Measurements from ENCODE around the gene SLC48A1.

SLC48A1 gene

DNA sequence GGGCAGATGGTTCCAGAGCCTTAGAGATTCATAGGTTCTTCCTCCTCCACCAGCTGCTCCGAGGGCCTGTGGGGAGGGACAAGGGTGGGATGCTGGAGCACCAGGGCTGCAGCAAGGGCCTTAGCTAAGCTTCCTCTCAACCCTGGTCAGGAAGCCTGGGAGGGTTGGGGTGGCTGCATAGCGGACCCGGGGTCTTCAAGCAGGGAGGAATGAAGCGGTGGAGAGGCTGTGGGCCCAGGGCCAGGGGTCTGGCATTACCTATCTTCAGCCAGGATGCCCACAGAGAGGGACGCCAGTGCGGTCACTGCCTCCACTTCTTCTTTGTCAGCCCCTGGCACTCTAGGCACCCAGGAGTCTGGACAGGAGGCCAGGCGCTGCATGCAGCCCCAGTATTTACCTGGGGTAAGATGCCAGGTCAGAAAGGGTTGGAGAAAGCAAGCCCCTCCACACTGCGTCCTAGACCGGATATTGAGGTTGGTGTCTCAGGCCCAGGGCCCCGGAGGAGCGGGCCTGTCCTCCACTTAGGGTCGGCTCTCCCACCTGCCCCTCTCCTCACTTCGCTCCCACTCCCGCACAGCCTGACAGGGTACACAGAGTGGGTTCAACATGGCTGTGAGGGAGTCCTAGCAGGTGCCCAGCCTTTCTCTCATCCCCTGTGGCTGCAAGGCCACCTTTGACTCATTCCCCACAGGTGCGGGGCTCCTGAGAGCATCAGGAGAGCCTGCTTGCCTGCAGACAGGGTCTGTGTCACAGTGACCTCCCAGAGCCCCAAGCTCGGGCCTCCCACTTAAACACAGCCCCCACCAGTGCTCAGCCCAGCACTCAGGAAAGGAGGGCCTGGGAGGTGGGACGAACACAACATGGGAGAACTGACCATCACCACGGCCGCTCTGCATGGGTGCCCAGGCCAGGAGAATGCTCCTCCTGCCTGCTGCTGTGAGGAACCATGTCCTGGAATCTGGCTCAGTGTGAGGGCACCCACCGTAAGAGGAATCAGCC lies 11.1 kb downstream of the SLC48A1 start:
- CTCF ChIA-PET = interaction anchor here (1.0 to 39.4 kb wide), 8 partner anchors 17 to 68 kb away, joined by 3 to 1419 read pairs (median 29); partner anchors contain the start of gene ENDOU
- no peak for DNase-seq (ENCODE audit: low read depth, low spot score)
- TF ChIP-seq, protein P1, sequence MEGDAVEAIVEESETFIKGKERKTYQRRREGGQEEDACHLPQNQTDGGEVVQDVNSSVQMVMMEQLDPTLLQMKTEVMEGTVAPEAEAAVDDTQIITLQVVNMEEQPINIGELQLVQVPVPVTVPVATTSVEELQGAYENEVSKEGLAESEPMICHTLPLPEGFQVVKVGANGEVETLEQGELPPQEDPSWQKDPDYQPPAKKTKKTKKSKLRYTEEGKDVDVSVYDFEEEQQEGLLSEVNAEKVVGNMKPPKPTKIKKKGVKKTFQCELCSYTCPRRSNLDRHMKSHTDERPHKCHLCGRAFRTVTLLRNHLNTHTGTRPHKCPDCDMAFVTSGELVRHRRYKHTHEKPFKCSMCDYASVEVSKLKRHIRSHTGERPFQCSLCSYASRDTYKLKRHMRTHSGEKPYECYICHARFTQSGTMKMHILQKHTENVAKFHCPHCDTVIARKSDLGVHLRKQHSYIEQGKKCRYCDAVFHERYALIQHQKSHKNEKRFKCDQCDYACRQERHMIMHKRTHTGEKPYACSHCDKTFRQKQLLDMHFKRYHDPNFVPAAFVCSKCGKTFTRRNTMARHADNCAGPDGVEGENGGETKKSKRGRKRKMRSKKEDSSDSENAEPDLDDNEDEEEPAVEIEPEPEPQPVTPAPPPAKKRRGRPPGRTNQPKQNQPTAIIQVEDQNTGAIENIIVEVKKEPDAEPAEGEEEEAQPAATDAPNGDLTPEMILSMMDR (IDR thresholded peaks at IDR 0.05; ENCODE audit: insufficient read depth, low read length, missing control alignments) = no peak
- POLR2A ChIA-PET = no interaction called here
- no peak overlapping the region for H3K4me3 ChIP-seq (ENCODE audit: low read depth, low read length)

DNA sequence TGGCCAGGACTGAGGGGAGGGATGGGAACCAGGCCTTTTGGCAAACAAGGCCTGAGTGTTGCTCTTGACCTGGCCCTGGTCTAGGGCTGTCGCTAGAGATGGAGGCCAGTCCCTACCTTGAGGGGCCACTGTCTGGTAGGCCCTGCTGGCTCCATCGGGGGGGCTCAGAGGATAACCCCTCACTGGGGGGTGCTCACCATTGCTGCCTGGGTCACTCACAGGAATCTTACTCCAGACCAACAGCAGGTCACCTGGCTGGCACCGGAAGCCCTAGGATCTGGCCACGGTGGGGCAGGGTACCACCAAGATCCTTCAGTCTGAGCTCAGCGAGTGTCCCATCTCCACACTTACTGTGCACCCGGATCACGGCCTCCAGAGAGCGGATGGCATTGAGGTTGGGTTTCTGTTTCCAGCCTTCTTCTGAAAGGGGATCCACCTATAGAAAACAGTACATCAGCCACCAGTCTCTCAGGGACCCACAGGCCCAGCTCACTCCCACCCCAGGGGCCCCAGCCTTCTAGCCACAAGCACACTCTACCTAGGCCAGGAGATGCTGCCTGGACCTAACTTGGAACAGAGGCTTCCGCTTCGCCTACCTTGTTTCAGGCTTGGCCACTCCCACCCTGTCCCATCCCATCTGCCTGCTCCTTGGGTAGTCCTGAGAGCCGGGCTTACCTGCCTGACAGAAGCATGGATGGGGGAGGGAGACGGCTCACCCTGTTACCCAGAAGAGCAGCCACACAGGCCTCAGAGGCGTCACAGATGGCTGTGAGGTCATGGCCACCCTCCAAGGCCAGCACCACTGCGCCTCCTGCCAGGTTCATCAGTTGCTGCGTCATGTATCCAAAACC lies 12.2 kb downstream of the SLC48A1 start:
- H3K4me3 ChIP-seq (ENCODE audit: low read depth, low read length) = no peak overlapping the region
- CTCF ChIA-PET = interaction anchor here (0.9 to 39.4 kb wide), 7 partner anchors 16 to 69 kb away, joined by 3 to 751 read pairs (median 4); no protein-coding TSS in a partner anchor
- no peak for DNase-seq (ENCODE audit: low read depth, low spot score)
- TF ChIP-seq, protein P1 (IDR thresholded peaks at IDR 0.05; ENCODE audit: insufficient read depth, low read length, missing control alignments) = no peak
- POLR2A ChIA-PET = no interaction called here

DNA sequence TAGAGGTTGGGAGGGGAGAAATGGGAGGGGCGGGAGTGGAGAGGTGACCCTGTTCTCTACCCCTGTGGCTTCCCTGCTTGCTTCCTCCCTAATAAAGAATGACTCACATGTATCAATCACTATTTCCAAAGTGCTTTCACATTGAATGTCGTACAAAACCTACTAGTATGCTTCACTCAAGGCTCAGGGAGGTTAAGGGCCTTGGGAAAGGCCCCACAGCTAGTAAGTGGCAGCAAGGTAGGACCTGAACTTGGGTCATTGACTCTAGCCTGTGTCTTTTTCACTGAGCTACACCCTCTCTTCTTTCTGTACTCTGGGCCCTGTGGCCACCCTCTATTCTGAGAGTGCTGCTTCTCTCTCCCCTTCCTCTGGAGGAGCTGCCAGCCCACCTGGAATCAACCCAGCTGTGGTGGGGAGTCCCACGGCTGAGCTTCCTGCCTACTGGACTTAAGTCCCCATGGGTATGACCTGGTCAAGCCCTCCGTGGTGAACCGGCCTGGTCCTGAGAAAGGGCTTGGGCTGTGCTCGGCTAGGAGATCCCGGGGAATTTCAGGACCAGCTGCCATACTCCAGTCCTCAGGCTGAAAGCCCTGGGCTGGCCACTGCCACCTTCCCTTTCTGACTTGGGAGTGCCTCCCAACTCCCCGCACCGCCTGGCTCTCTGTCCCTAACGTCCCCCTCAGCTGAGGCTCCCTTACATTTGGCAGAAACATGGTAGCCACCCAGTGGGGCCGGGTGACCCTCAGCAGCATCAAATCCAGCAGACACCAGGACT lies 13.0 kb downstream of the SLC48A1 start:
- ChIA-PET CTCF (interaction anchor here (0.9 to 39.4 kb wide), 5 partner anchors 12 to 70 kb away, joined by 3 to 751 read pairs (median 53); partner anchors contain the start of gene SLC48A1), POLR2A (no interaction called here)
- no peak for DNase-seq (ENCODE audit: low read depth, low spot score)
- no peak overlapping the region for H3K4me3 ChIP-seq (ENCODE audit: low read depth, low read length)
- TF ChIP-seq, protein P1 (IDR thresholded peaks at IDR 0.05; ENCODE audit: insufficient read depth, low read length, missing control alignments) = no peak

DNA sequence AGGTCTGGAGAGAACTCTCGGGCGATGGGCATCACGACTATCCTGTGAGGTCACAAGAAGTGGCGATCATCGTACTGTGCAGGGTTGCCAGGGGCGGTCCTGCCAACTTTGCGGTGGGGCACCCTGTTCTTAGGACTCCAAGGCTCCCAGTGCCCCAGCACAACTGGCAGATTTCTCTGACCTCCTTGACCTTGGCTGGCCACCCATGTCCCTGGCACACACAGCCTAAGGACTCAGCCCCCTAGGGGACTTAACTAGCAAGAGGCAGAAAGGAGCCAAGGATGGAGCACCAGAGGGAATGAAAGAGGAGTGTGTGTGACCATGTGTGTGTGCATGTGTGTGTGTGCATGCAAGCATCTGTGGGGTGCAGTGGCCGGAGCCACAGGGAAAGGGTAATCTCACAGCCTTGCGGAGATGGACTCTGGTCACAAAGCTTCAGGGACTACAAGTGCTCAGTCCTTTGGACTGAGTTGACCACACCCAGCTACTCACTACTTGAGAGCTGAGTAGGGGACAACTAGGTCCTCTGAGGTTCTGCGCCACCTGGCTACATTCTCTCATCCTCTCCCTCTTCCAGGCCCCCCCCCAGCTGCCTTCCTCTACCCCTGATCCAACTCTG lies 13.7 kb downstream of the SLC48A1 start:
- H3K4me3 ChIP-seq (ENCODE audit: low read depth, low read length) = no peak overlapping the region
- TF ChIP-seq, protein P1 (IDR thresholded peaks at IDR 0.05; ENCODE audit: insufficient read depth, low read length, missing control alignments) = no peak
- POLR2A ChIA-PET = interaction anchor here (0.6 kb wide), 1 partner anchor 195 kb away, joined by 3 read pairs; no protein-coding TSS in a partner anchor
- CTCF ChIA-PET = interaction anchor here (0.9 to 39.4 kb wide), 5 partner anchors 12 to 71 kb away, joined by 3 to 751 read pairs (median 53); partner anchors contain the start of gene SLC48A1
- no peak for DNase-seq (ENCODE audit: low read depth, low spot score)

DNA sequence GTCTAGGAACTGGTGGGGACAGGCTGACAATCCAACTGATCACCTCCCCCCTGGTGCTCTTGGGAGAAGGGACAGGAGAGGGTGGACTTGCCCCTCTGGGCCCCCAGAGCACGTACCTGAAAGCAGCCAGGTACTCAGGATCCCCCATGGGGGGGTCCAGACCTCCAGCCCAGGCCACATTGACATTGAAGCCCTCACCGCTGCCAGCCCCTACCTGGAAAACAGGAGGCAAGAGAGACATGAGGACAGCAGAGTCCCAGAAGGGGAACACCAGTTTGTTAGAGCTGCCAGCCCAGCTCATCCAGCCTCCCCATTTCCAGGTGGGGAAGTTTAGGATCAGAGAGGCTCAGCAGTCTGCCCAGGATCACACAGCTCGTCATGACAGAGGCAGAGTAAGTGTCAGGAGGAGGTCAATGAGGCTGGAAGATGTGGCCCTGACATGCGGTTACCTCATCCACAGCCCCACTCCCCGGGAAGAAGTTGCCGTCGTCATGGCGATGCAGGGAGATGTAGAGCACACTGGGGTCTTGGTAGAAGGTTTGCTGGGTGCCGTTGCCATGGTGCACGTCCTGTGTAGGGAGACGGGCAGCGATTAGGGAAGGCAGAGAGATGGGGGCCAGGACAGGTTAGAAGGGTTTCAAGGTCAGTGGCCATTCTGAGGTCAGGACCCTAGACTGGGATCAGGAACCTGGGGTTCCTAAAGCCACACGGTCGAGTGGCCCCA lies 14.7 kb downstream of the SLC48A1 start:
- CTCF ChIA-PET = interaction anchor here (0.9 to 39.4 kb wide), 5 partner anchors 13 to 71 kb away, joined by 3 to 751 read pairs (median 53); partner anchors contain the start of gene SLC48A1
- TF ChIP-seq, protein P1 (IDR thresholded peaks at IDR 0.05; ENCODE audit: insufficient read depth, low read length, missing control alignments) = no peak
- POLR2A ChIA-PET = interaction anchor here (0.6 kb wide), 1 partner anchor 196 kb away, joined by 3 read pairs; no protein-coding TSS in a partner anchor
- H3K4me3 ChIP-seq (ENCODE audit: low read depth, low read length) = no peak overlapping the region
- no peak for DNase-seq (ENCODE audit: low read depth, low spot score)

Data from AG04449 (cell line).